Measurements from ENCODE around the gene LRMDA. TPM values are rescaled to one million over a fixed set of nuclear protein-coding genes. Genes with fewer than 3 reads are reported as not detected.

The LRMDA gene
- total and polyA plus RNA-seq, 2 of the 13 experiments (the other 11 are each of a cell fraction or from before 2014, with no cell fraction given) = 13.4 to 22.0 TPM

GRCh38 chr10:75662715-75663114 lies 231.3 kb downstream of the LRMDA start (continued):
- TF ChIP-seq RAD21 (CRISPR knock-in tag; IDR thresholded peaks at IDR 0.05) (no peak), ESRRA (CRISPR knock-in tag; IDR thresholded peaks at IDR 0.05; ENCODE audit: low read depth) (no peak), RFXANK (CRISPR knock-in tag; IDR thresholded peaks at IDR 0.05) (no peak), ZNF318 (CRISPR knock-in tag; IDR thresholded peaks at IDR 0.05) (no peak), CREB1 (IDR thresholded peaks at IDR 0.05) (no peak), CREB1 (CRISPR knock-in tag; IDR thresholded peaks at IDR 0.05) (no peak), ZNF639 (CRISPR knock-in tag; conservative IDR thresholded peaks at IDR 0.05) (no peak), TEAD2 (CRISPR knock-in tag; IDR thresholded peaks at IDR 0.05) (no peak), AGO1 (IDR thresholded peaks at IDR 0.05; ENCODE audit: low read depth, low read length, poor library complexity, severe bottlenecking) (no peak)
- TF ChIP-seq, protein P1, sequence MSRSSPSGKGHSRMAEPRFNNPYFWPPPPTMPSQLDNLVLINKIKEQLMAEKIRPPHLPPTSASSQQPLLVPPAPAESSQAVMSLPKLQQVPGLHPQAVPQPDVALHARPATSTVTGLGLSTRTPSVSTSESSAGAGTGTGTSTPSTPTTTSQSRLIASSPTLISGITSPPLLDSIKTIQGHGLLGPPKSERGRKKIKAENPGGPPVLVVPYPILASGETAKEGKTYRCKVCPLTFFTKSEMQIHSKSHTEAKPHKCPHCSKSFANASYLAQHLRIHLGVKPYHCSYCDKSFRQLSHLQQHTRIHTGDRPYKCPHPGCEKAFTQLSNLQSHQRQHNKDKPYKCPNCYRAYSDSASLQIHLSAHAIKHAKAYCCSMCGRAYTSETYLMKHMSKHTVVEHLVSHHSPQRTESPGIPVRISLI (CRISPR knock-in tag; IDR thresholded peaks at IDR 0.05; ENCODE audit: borderline replicate concordance) = no peak

Data from HepG2 (cell line).